ENCODE measurements around the gene CPNE8. TPM values are rescaled to one million over a fixed set of nuclear protein-coding genes. Genes with fewer than 3 reads are reported as not detected.
"Not testable (repeated sequence)": the region's sequence is repeated elsewhere in the genome, so short reads cannot be mapped to it uniquely, and the experiment has no call there.

The CPNE8 gene
- total RNA-seq, 1 donor from 2014 or later: 8.4 TPM

- DNase-seq (ENCODE audit: low read depth, low spot score): not testable (repeated sequence)
These were observed 162.9 kb downstream of the CPNE8 start for GRCh38 chr12:38742496-38742895.

- peak; percentile 13 for DNase-seq (ENCODE audit: low read depth, low spot score)
These were observed 168.6 kb downstream of the CPNE8 start for GRCh38 chr12:38736821-38737220.

GRCh38 chr12:38732761-38733160 lies 172.6 kb downstream of the CPNE8 start:
- no peak for DNase-seq (ENCODE audit: low read depth, low spot score)

GRCh38 chr12:38728894-38729293 lies 176.5 kb downstream of the CPNE8 start:
- DNase-seq (ENCODE audit: low read depth, low spot score): no peak

GRCh38 chr12:38721611-38722252 lies 183.7 kb downstream of the CPNE8 start:
- no peak for DNase-seq (ENCODE audit: low read depth, low spot score)

- no peak for DNase-seq (ENCODE audit: low read depth, low spot score)
These were observed 184.7 kb downstream of the CPNE8 start for GRCh38 chr12:38720661-38721060.

- DNase-seq (ENCODE audit: low read depth, low spot score): no peak
These were observed 192.1 kb downstream of the CPNE8 start for GRCh38 chr12:38713294-38713693.

- no peak for DNase-seq (ENCODE audit: low read depth, low spot score)
These were observed 194.3 kb downstream of the CPNE8 start for GRCh38 chr12:38711054-38711453.

GRCh38 chr12:38708466-38708865 lies 196.9 kb downstream of the CPNE8 start:
- DNase-seq (ENCODE audit: low read depth, low spot score): no peak

GRCh38 chr12:38707648-38708047 lies 197.7 kb downstream of the CPNE8 start:
- no peak for DNase-seq (ENCODE audit: low read depth, low spot score)

- DNase-seq (ENCODE audit: low read depth, low spot score): no peak
These were observed 208.1 kb downstream of the CPNE8 start for GRCh38 chr12:38697289-38697688.

GRCh38 chr12:38695057-38695456 lies 210.3 kb downstream of the CPNE8 start:
- DNase-seq (ENCODE audit: low read depth, low spot score): no peak

- no peak for DNase-seq (ENCODE audit: low read depth, low spot score)
These were observed 214.2 kb downstream of the CPNE8 start for GRCh38 chr12:38691164-38691563.

- no peak for DNase-seq (ENCODE audit: low read depth, low spot score)
These were observed 214.7 kb downstream of the CPNE8 start for GRCh38 chr12:38690646-38691045.

- no peak for DNase-seq (ENCODE audit: low read depth, low spot score)
These were observed 215.7 kb downstream of the CPNE8 start for GRCh38 chr12:38689704-38690103.

- DNase-seq (ENCODE audit: low read depth, low spot score): no peak
These were observed 216.2 kb downstream of the CPNE8 start for GRCh38 chr12:38689195-38689594.

- no peak for DNase-seq (ENCODE audit: low read depth, low spot score)
These were observed 222.9 kb downstream of the CPNE8 start for GRCh38 chr12:38682521-38682920.

- no peak for DNase-seq (ENCODE audit: low read depth, low spot score)
These were observed 235.9 kb downstream of the CPNE8 start for GRCh38 chr12:38669530-38669929.

GRCh38 chr12:38669081-38669480 lies 236.3 kb downstream of the CPNE8 start:
- DNase-seq (ENCODE audit: low read depth, low spot score): no peak

- DNase-seq (ENCODE audit: low read depth, low spot score): no peak
These were observed 239.0 kb downstream of the CPNE8 start for GRCh38 chr12:38666425-38666824.

GRCh38 chr12:38664661-38665269 lies 240.6 kb downstream of the CPNE8 start:
- DNase-seq (ENCODE audit: low read depth, low spot score): no peak

- no peak for DNase-seq (ENCODE audit: low read depth, low spot score)
These were observed 242.6 kb downstream of the CPNE8 start for GRCh38 chr12:38662829-38663228.

GRCh38 chr12:38653650-38654049 lies 251.7 kb downstream of the CPNE8 start:
- DNase-seq (ENCODE audit: low read depth, low spot score): no peak
